ENCODE results near the gene MCF2L. TPM values are rescaled to one million over a fixed set of nuclear protein-coding genes. Genes with fewer than 3 reads are reported as not detected.
A peak's percentile ranks its signal among the peaks of the same experiment; 100 is the strongest.

Gene MCF2L
- total RNA-seq, 1 donor from 2014 or later: 40.4 TPM

GRCh38 chr13:113043001-113043630, 74.1 kb downstream of the MCF2L start:
- peaks cover 20% of the 10 kb centered on the region for H3K4me1 Mint-ChIP-seq
- Histone ChIP-seq H3K4me1 (peaks cover 4% of the 10 kb centered on the region), H3K4me3 (no peak overlapping the region), H3K27ac (no peak overlapping the region), H3K36me3 (no peaks in the 10 kb centered on the region), H2AFZ (replicated peaks) (no peak overlapping the region), H3K9ac (no peak overlapping the region), H4K20me1 (ENCODE audit: low read depth) (no peaks in the 10 kb centered on the region), H3K27me3 (no peaks in the 10 kb centered on the region), H3F3A (ENCODE audit: low read depth) (no peaks in the 10 kb centered on the region), H3K9me3 (ENCODE audit: low read depth) (no peaks in the 10 kb centered on the region), H3K4me2 (no peak overlapping the region), H3K79me2 (ENCODE audit: low read depth) (no peaks in the 10 kb centered on the region)
- no peak for TF ChIP-seq EZH2phosphoT487 (IDR thresholded peaks at IDR 0.05)
- no peak for TF ChIP-seq EZH2 (IDR thresholded peaks at IDR 0.05)
- no peak for TF ChIP-seq CTCF (IDR thresholded peaks at IDR 0.05)
- no peak overlapping the region for H3K4me3 Mint-ChIP-seq
- peaks cover 4% of the 10 kb centered on the region for H3K9me3 Mint-ChIP-seq
- peaks cover 7% of the 10 kb centered on the region for H3K27me3 Mint-ChIP-seq (ENCODE audit: insufficient read depth, low read depth)
- no peak for DNase-seq (ENCODE audit: low spot score)
- peaks cover 20% of the 10 kb centered on the region for H3K36me3 Mint-ChIP-seq
- H3K27ac Mint-ChIP-seq: peak overlapping the region; percentile 53

GRCh38 chr13:113043931-113044330, 74.9 kb downstream of the MCF2L start:
- Histone ChIP-seq H2AFZ (replicated peaks) (no peak overlapping the region), H4K20me1 (ENCODE audit: low read depth) (no peaks in the 10 kb centered on the region), H3K27ac (no peak overlapping the region), H3K79me2 (ENCODE audit: low read depth) (no peaks in the 10 kb centered on the region), H3K9ac (no peak overlapping the region), H3K9me3 (ENCODE audit: low read depth) (no peaks in the 10 kb centered on the region), H3K36me3 (no peaks in the 10 kb centered on the region), H3K4me2 (no peak overlapping the region), H3K4me3 (no peak overlapping the region), H3F3A (ENCODE audit: low read depth) (no peaks in the 10 kb centered on the region), H3K4me1 (peaks cover 4% of the 10 kb centered on the region), H3K27me3 (no peaks in the 10 kb centered on the region)
- Mint-ChIP-seq H3K27ac (no peak overlapping the region), H3K4me1 (peaks cover 20% of the 10 kb centered on the region), H3K9me3 (peaks cover 4% of the 10 kb centered on the region), H3K36me3 (peaks cover 20% of the 10 kb centered on the region), H3K27me3 (ENCODE audit: insufficient read depth, low read depth) (peaks cover 7% of the 10 kb centered on the region), H3K4me3 (no peak overlapping the region)
- no peak for TF ChIP-seq EZH2phosphoT487 (IDR thresholded peaks at IDR 0.05)
- no peak for DNase-seq (ENCODE audit: low spot score)

GRCh38 chr13:113044391-113045114, 75.5 kb downstream of the MCF2L start:
- no peaks in the 10 kb centered on the region for H3K79me2 ChIP-seq (ENCODE audit: low read depth)
- no peak overlapping the region for H3K9ac ChIP-seq
- no peak for DNase-seq (ENCODE audit: low spot score)
- TF ChIP-seq EZH2phosphoT487 (IDR thresholded peaks at IDR 0.05) (no peak), EZH2 (IDR thresholded peaks at IDR 0.05) (no peak), CTCF (IDR thresholded peaks at IDR 0.05) (no peak)
- no peak overlapping the region for H3K27ac ChIP-seq
- H3K4me1 Mint-ChIP-seq: peaks cover 20% of the 10 kb centered on the region
- no peaks in the 10 kb centered on the region for H3K9me3 ChIP-seq (ENCODE audit: low read depth)
- no peaks in the 10 kb centered on the region for H3K27me3 ChIP-seq
- no peak overlapping the region for H3K4me2 ChIP-seq
- peaks cover 7% of the 10 kb centered on the region for H3K27me3 Mint-ChIP-seq (ENCODE audit: insufficient read depth, low read depth)
- no peak overlapping the region for H3K27ac Mint-ChIP-seq
- H3K9me3 Mint-ChIP-seq: peaks cover 4% of the 10 kb centered on the region
- peaks cover 20% of the 10 kb centered on the region for H3K36me3 Mint-ChIP-seq
- H3K36me3 ChIP-seq: no peaks in the 10 kb centered on the region
- H4K20me1 ChIP-seq (ENCODE audit: low read depth): no peaks in the 10 kb centered on the region
- no peaks in the 10 kb centered on the region for H3F3A ChIP-seq (ENCODE audit: low read depth)
- peaks cover 4% of the 10 kb centered on the region for H3K4me1 ChIP-seq
- no peak overlapping the region for H2AFZ ChIP-seq (replicated peaks)
- H3K4me3 ChIP-seq: no peak overlapping the region
- no peak overlapping the region for H3K4me3 Mint-ChIP-seq
